GM23338 (cell line): ENCODE measurements around the gene OVCA2. TPM values are rescaled to one million over a fixed set of nuclear protein-coding genes. Genes with fewer than 3 reads are reported as not detected.

Experiments
- ATAC-seq: fragments of 200-7000 bp; cut with Tn5 transposase; 3 replicates; pipeline ENCODE4 v1.9.1; 2020
- DNase-seq: peaks from one replicate; pipeline ENCODE4 v3.0.0-alpha.2; 2015; ENCODE audit warnings: low spot score
- H2AFZ ChIP-seq: fragments of 200-600 bp; sonication (generic); 2 replicates; pipeline ENCODE4 v1.8.0; 2016; ENCODE audit warnings: antibody characterized with exemption, mild to moderate bottlenecking, moderate library complexity
- H3F3A ChIP-seq: fragments of 200-600 bp; sonication (generic); replicated peaks from 2 replicates; pipeline ENCODE4 v1.8.0; 2017; ENCODE audit warnings: antibody characterized with exemption, mixed run types, low read depth
- H3K27ac ChIP-seq: fragments of 200-600 bp; sonication (generic); 2 replicates; pipeline ENCODE4 v1.6.1; 2016; ENCODE audit warnings: low read depth
- H3K27me3 ChIP-seq: fragments of 200-600 bp; sonication (generic); 2 replicates; pipeline ENCODE4 v1.8.0; 2016; ENCODE audit warnings: mild to moderate bottlenecking, mixed run types, moderate library complexity; ENCODE audit not compliant: insufficient read depth
- H3K36me3 ChIP-seq: fragments of 200-600 bp; sonication (generic); 2 replicates; pipeline ENCODE4 v1.8.0; 2016; ENCODE audit warnings: mild to moderate bottlenecking; ENCODE audit not compliant: insufficient read depth
- H3K4me1 ChIP-seq: fragments of 200-600 bp; sonication (generic); 2 replicates; pipeline ENCODE4 v1.8.0; 2016; ENCODE audit warnings: mild to moderate bottlenecking, moderate library complexity; ENCODE audit not compliant: insufficient read depth
- H3K4me2 ChIP-seq: fragments of 200-600 bp; sonication (generic); 2 replicates; pipeline ENCODE4 v1.7.1; 2017; ENCODE audit warnings: mixed run types
- H3K4me3 ChIP-seq: fragments of 200-600 bp; sonication (generic); 2 replicates; pipeline ENCODE4 v1.6.1; 2016; ENCODE audit warnings: mixed run types
- H3K79me2 ChIP-seq: fragments of 200-600 bp; sonication (generic); replicated peaks from 2 replicates; pipeline ENCODE4 v1.8.0; 2017; ENCODE audit warnings: mild to moderate bottlenecking; ENCODE audit not compliant: insufficient read depth
- H3K9me2 ChIP-seq: fragments of 200-600 bp; sonication (generic); 2 replicates; pipeline ENCODE4 v1.8.0; 2017; ENCODE audit not compliant: insufficient read depth
- H4K20me1 ChIP-seq: fragments of 200-600 bp; sonication (generic); replicated peaks from 2 replicates; pipeline ENCODE4 v1.8.0; 2017; ENCODE audit warnings: mild to moderate bottlenecking; ENCODE audit not compliant: insufficient read depth
- H3K27ac Mint-ChIP-seq: 2 replicates; pipeline ENCODE4 v1.8.0; 2020; ENCODE audit warnings: inconsistent platforms, mild to moderate bottlenecking, moderate library complexity, mixed read lengths
- H3K27me3 Mint-ChIP-seq: 3 replicates; pipeline ENCODE4 v1.8.0; 2022; ENCODE audit warnings: low read depth, mild to moderate bottlenecking, moderate library complexity, mixed read lengths, inconsistent platforms; ENCODE audit not compliant: insufficient read depth, poor library complexity
- H3K36me3 Mint-ChIP-seq: 3 replicates; pipeline ENCODE4 v1.8.0; 2021; ENCODE audit warnings: low read depth, mild to moderate bottlenecking, inconsistent platforms, moderate library complexity, mixed read lengths
- H3K4me1 Mint-ChIP-seq: 3 replicates; pipeline ENCODE4 v1.8.0; 2020; ENCODE audit warnings: mild to moderate bottlenecking, inconsistent platforms, mixed read lengths
- H3K4me3 Mint-ChIP-seq: 3 replicates; pipeline ENCODE4 v1.8.0; 2021; ENCODE audit warnings: moderate library complexity, mild to moderate bottlenecking, inconsistent platforms, mixed read lengths
- H3K9me3 Mint-ChIP-seq: 3 replicates; pipeline ENCODE4 v1.8.0; 2020; ENCODE audit warnings: moderate library complexity, mild to moderate bottlenecking, inconsistent platforms, mixed read lengths
- CREB1 ChIP-seq: fragments of 250-450 bp; sonication (Bioruptor Pico); IDR thresholded peaks from 2 replicates; pipeline ENCODE4 v1.5.0; 2020; ENCODE audit warnings: low read depth, mild to moderate bottlenecking, moderate library complexity
- EZH2 ChIP-seq: fragments of 200-600 bp; sonication (generic); IDR thresholded peaks from one replicate; pipeline ENCODE4 v1.8.0; 2017; ENCODE audit warnings: antibody characterized with exemption, mild to moderate bottlenecking, low read depth; ENCODE audit not compliant: unreplicated experiment
- EZH2phosphoT487 ChIP-seq: fragments of 200-600 bp; sonication (generic); IDR thresholded peaks from one replicate; pipeline ENCODE4 v1.8.1; 2018; ENCODE audit warnings: antibody characterized with exemption; ENCODE audit not compliant: unreplicated experiment
- JUNB ChIP-seq: IDR thresholded peaks from one replicate; pipeline ENCODE4 v1.6.1; 2016; ENCODE audit warnings: antibody characterized with exemption; ENCODE audit not compliant: unreplicated experiment
- NANOG ChIP-seq: IDR thresholded peaks from 2 replicates; pipeline ENCODE4 v1.6.1; 2016; ENCODE audit warnings: antibody characterized with exemption, borderline replicate concordance
- POLR2AphosphoS5 ChIP-seq: IDR thresholded peaks from 2 replicates; pipeline ENCODE4 v1.6.1; 2016; ENCODE audit warnings: antibody characterized with exemption, low read depth
- REST ChIP-seq: IDR thresholded peaks from one replicate; pipeline ENCODE4 v1.6.1; 2018; ENCODE audit warnings: antibody characterized with exemption; ENCODE audit not compliant: unreplicated experiment
- STAT1 ChIP-seq: IDR thresholded peaks from one replicate; pipeline ENCODE4 v1.6.1; 2016; ENCODE audit warnings: antibody characterized with exemption; ENCODE audit not compliant: unreplicated experiment
- ZNF114 ChIP-seq: fragments of 250-450 bp; sonication (Bioruptor Pico); IDR thresholded peaks from 2 replicates; pipeline ENCODE4 v1.5.0; 2020; ENCODE audit warnings: mild to moderate bottlenecking, moderate library complexity
- ZNF331 ChIP-seq: fragments of 250-450 bp; sonication (Bioruptor Pico); IDR thresholded peaks from 2 replicates; pipeline ENCODE4 v1.5.0; 2020; ENCODE audit warnings: low read depth, mild to moderate bottlenecking, moderate library complexity
- polyA plus RNA-seq: library from polyadenylated mRNA; unstranded; fragments of >200 nt; fragmentation: Nextera tagmentation; extraction: Ambion mirVana; gene quantifications from 2 replicates; pipeline ENCODE4 v1.2.1, GENCODE V29; 2016
- total RNA-seq: library from RNA; depleted of rRNA; stranded (reverse); fragments of >200 nt; shearing (Covaris generic); gene quantifications from 2 replicates; pipeline ENCODE4 v1.2.3, GENCODE V29; 2014
- TF ChIP-seq, protein P1 (sequence below), 2 experiments: fragments of 200-600 bp in 1 of 2; sonication (generic) in 1 of 2; conservative IDR thresholded peaks; 2 replicates each; pipeline versions ENCODE4 v1.5.1 to v1.6.1; 2016 to 2017; ENCODE audit warnings: antibody characterized with exemption in 2 of 2, low read depth in 2 of 2, mild to moderate bottlenecking in 2 of 2, moderate library complexity in 1 of 2

OVCA2 gene
- total and polyA plus RNA-seq, 2 experiments from 2014 or later: 15.9 to 21.3 TPM

DNA sequence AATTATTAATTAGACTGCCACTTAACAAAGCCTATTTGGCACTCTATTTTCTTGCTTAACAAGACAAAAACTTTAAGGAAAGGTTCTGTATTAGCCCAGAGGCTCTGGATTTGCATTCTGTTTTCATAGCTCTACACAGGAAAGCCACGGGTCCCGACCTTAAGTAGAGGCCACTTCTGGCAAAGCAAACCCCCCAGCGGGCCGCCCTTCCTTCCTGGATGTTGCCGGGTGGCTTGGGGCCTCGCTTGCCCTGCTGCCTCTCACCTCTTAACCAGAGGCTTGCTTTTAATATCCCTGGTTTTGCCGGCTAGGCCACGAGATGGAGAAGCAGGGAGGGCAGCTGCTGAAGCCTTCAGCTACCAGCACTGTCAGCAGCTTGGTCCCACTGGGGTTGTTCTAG lies 21.1 kb upstream of the OVCA2 start:
- Histone ChIP-seq H3K27ac (no peak overlapping the region), H3K79me2 (no peaks in the 10 kb centered on the region), H2AFZ (no peak overlapping the region), H4K20me1 (no peaks in the 10 kb centered on the region), H3K4me1 (peaks cover 4% of the 10 kb centered on the region; the same call in 1 of the 2 replicates), H3K9me2 (no peaks in the 10 kb centered on the region), H3K4me2 (no peak overlapping the region), H3K4me3 (no peak overlapping the region), H3K27me3 (peaks cover 69% of the 10 kb centered on the region), H3K36me3 (no peaks in the 10 kb centered on the region), H3F3A (no peaks in the 10 kb centered on the region)
- Mint-ChIP-seq H3K27me3 (peaks cover 67% of the 10 kb centered on the region), H3K4me1 (peaks cover 3% of the 10 kb centered on the region; the same call in 2 of the 3 replicates), H3K9me3 (no peaks in the 10 kb centered on the region), H3K27ac (no peak overlapping the region), H3K36me3 (no peaks in the 10 kb centered on the region), H3K4me3 (no peak overlapping the region)
- no peak for DNase-seq
- TF ChIP-seq REST (no peak), ZNF114 (CRISPR knock-in tag) (no peak), EZH2phosphoT487 (no peak), STAT1 (no peak), JUNB (no peak), POLR2AphosphoS5 (no peak)
- TF ChIP-seq, protein P1, sequence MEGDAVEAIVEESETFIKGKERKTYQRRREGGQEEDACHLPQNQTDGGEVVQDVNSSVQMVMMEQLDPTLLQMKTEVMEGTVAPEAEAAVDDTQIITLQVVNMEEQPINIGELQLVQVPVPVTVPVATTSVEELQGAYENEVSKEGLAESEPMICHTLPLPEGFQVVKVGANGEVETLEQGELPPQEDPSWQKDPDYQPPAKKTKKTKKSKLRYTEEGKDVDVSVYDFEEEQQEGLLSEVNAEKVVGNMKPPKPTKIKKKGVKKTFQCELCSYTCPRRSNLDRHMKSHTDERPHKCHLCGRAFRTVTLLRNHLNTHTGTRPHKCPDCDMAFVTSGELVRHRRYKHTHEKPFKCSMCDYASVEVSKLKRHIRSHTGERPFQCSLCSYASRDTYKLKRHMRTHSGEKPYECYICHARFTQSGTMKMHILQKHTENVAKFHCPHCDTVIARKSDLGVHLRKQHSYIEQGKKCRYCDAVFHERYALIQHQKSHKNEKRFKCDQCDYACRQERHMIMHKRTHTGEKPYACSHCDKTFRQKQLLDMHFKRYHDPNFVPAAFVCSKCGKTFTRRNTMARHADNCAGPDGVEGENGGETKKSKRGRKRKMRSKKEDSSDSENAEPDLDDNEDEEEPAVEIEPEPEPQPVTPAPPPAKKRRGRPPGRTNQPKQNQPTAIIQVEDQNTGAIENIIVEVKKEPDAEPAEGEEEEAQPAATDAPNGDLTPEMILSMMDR (conservative IDR thresholded peaks at IDR 0.05; ENCODE audit: low read depth in 2 of 2): no peak
- no peak for ATAC-seq

DNA sequence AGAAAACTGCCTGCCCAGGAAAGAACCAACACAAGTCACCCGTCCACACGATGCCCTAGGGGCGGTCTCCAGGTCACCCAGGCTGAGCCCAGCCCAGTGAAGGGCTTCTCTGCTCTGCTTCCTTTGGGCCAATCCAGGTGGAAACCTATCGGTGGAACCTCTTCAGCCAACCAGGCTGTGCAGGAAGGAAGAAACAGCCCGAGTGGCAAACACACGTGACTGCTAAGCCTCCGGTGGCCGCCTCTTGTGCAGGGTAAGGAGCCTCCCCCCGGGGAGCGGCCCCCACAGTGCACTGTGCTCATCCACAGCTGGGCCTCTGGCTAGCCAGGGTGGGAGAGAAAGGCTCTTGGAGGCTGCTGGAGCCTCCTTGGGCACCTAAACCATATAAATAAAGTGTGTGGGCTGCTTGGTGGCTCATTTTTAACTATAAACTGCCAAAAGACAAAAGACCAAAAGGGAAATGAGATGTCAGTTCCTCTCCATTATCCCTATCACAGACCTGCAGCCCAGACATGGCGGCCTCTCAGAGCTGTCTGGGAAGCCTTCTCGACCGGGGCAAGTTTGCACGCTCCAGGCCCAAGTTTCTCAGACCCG lies 19.1 kb upstream of the OVCA2 start:
- Mint-ChIP-seq H3K27ac (no peak overlapping the region), H3K4me1 (no peaks in the 10 kb centered on the region; the same call in 2 of the 3 replicates), H3K4me3 (0 out of 3 replicates have a peak overlapping the region, but pooled peaks have one; percentile 16), H3K9me3 (no peaks in the 10 kb centered on the region), H3K27me3 (peaks cover 82% of the 10 kb centered on the region), H3K36me3 (no peaks in the 10 kb centered on the region)
- DNase-seq: no peak
- Histone ChIP-seq H3F3A (0 out of 2 replicates have a peak, but pooled peaks cover 4% of the 10 kb centered on the region), H3K27me3 (peaks cover 89% of the 10 kb centered on the region), H4K20me1 (no peaks in the 10 kb centered on the region), H3K36me3 (no peaks in the 10 kb centered on the region), H3K9me2 (no peaks in the 10 kb centered on the region), H3K4me1 (peaks cover 4% of the 10 kb centered on the region; the same call in 1 of the 2 replicates), H3K79me2 (no peaks in the 10 kb centered on the region), H3K4me3 (no peak overlapping the region), H2AFZ (no peak overlapping the region), H3K4me2 (no peak overlapping the region), H3K27ac (no peak overlapping the region)
- ATAC-seq: no peak
- TF ChIP-seq, protein P1 (conservative IDR thresholded peaks at IDR 0.05; ENCODE audit: low read depth in 2 of 2): no peak
- TF ChIP-seq NANOG: no peak
- TF ChIP-seq EZH2: no peak
- TF ChIP-seq JUNB: no peak
- TF ChIP-seq EZH2phosphoT487: no peak
- TF ChIP-seq CREB1 (CRISPR knock-in tag): no peak
- no peak for TF ChIP-seq ZNF331
- no peak for TF ChIP-seq STAT1
- TF ChIP-seq REST: no peak
